PC-9 (cell line): ENCODE data around the gene RBCK1. TPM values are rescaled to one million over a fixed set of nuclear protein-coding genes. Genes with fewer than 3 reads are reported as not detected.
A peak's percentile ranks its signal among the peaks of the same experiment; 100 is the strongest.

Experiments
- BruUV-seq: library from RNA; stranded (reverse); fragments of 400-500 nt; replicated peaks from 2 replicates; lab custom pipeline; 2021; lab: Mats Ljungman, UMichigan
- CTCF ChIA-PET: fragments of 300-600 bp; sonication (Branson Sonifier 250); formaldehyde crosslinking; loops from one replicate; lab custom pipeline; 2022; ENCODE audit warnings: antibody characterized with exemption; lab: Charles Lee
- POLR2A ChIA-PET: fragments of 300-600 bp; sonication (Branson Sonifier 250); formaldehyde crosslinking; loops from one replicate; lab custom pipeline; 2022; ENCODE audit warnings: antibody characterized with exemption; ENCODE audit not compliant: unreplicated experiment; lab: Charles Lee
- DNase-seq, 2 experiments: peaks; one replicate each; pipeline versions ENCODE4 v3.0.0 to v3.0.0-alpha.2; 2015 to 2022; ENCODE audit warnings: mixed read lengths in 1 of 2
- H2AFZ ChIP-seq: fragments of 200-600 bp; sonication (generic); 2 replicates; pipeline ENCODE4 v1.8.1; 2017; ENCODE audit warnings: antibody characterized with exemption
- H3F3A ChIP-seq: fragments of 200-600 bp; sonication (generic); 2 replicates; pipeline ENCODE4 v1.8.1; 2017; ENCODE audit warnings: antibody characterized with exemption, mild to moderate bottlenecking, low read depth; ENCODE audit not compliant: insufficient read depth
- H3K27ac ChIP-seq: fragments of 200-600 bp; sonication (generic); 2 replicates; pipeline ENCODE4 v1.6.1; 2016; ENCODE audit warnings: mixed run types
- H3K27me3 ChIP-seq: fragments of 200-600 bp; sonication (generic); 2 replicates; pipeline ENCODE4 v1.6.1; 2016; ENCODE audit warnings: low read depth, mixed run types; ENCODE audit not compliant: insufficient read depth
- H3K36me3 ChIP-seq: fragments of 200-600 bp; sonication (generic); 2 replicates; pipeline ENCODE4 v1.6.1; 2016; ENCODE audit warnings: low read depth, mixed run types
- H3K4me1 ChIP-seq: fragments of 200-600 bp; sonication (generic); replicated peaks from 2 replicates; pipeline ENCODE4 v1.6.1; 2016; ENCODE audit warnings: mixed run types; ENCODE audit not compliant: insufficient read depth
- H3K4me2 ChIP-seq: fragments of 200-600 bp; sonication (generic); 2 replicates; pipeline ENCODE4 v1.6.1; 2017; ENCODE audit warnings: mixed run types
- H3K4me3 ChIP-seq: fragments of 200-600 bp; sonication (generic); 2 replicates; pipeline ENCODE4 v1.6.1; 2016; ENCODE audit warnings: mixed run types
- H3K79me2 ChIP-seq: fragments of 200-600 bp; sonication (generic); 2 replicates; pipeline ENCODE4 v1.6.1; 2017; ENCODE audit warnings: low read depth, mixed run types
- H3K9me2 ChIP-seq: fragments of 200-600 bp; sonication (generic); 2 replicates; pipeline ENCODE4 v1.8.1; 2017; ENCODE audit warnings: mild to moderate bottlenecking; ENCODE audit not compliant: insufficient read depth
- H3K9me3 ChIP-seq: fragments of 200-600 bp; sonication (generic); 2 replicates; pipeline ENCODE4 v1.8.1; 2016; ENCODE audit warnings: low read depth; ENCODE audit not compliant: insufficient read depth
- H4K20me1 ChIP-seq: fragments of 200-600 bp; sonication (generic); 2 replicates; pipeline ENCODE4 v1.8.1; 2017; ENCODE audit not compliant: insufficient read depth
- CTCF ChIP-seq: fragments of 200-600 bp; sonication (generic); conservative IDR thresholded peaks from 2 replicates; pipeline ENCODE4 v1.6.1; 2017; ENCODE audit warnings: mixed run types, antibody characterized with exemption, mild to moderate bottlenecking, moderate library complexity
- EZH2 ChIP-seq: fragments of 200-600 bp; sonication (generic); IDR thresholded peaks from 2 replicates; pipeline ENCODE4 v1.8.0; 2017; ENCODE audit warnings: antibody characterized with exemption, low read depth
- intact Hi-C: fragments of 100-400 bp; cut with micrococcal nuclease; formaldehyde crosslinking; loops from one replicate; pipeline ENCODE4 v1.10.0; 2022; ENCODE audit not compliant: unreplicated experiment
- total RNA-seq: library from RNA; stranded (reverse); gene quantifications from 2 replicates; pipeline ENCODE4 v1.2.3, GENCODE V29; 2021

The RBCK1 gene
- total RNA-seq, 1 experiment from 2014 or later, result 176 TPM

DNA sequence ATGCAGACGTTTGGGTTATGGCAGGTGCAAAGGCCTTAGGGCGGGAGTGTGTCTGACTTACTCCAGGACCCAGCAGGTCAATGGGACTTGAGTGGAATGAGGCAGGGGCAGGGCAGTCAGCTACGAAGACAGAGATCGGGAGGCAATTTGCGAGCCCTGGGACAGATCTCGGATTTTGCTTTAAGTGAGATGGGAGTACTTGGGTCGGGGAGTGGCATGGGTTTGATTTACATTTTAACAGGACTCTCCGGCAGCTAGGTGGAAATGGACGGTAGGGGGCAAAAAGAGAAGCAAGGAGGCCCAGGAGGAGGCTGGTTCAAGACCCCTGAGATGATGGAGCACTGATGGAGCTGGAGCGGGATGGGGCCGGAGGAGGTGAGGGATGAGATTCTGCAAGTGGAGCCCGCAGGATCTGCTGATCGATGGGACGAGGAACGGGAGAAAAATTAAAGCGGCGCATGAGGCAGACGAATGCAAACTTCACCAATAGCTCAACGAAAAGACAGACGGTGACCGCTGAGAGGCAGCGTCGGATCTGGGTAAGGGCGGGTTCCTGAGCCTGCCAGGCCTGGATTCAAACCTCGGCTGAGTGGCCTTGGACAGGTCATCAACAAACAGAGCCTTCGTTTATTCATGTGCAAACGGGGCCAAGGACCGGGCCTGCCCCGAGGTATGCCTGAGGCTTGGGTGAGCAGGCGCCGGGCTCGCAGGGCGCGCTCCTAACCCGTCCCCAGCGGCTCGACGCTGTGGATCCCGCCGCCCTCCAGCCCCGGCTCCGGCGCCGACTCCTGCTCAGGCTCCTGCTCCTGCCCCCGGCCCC lies 756 bp upstream of the RBCK1 start:
- H2AFZ ChIP-seq, result peak overlapping the region; percentile 22; the same call in 1 of the 2 replicates
- intact Hi-C loops, result loop anchor here (1.0 to 2.0 kb wide), 2 partner anchors 27 to 45 kb away; partner anchors contain the start of gene TRIB3
- POLR2A ChIA-PET, result interaction anchor here (0.7 to 1.3 kb wide), 3 partner anchors 37 to 73 kb away, joined by 3 to 7 read pairs (median 3); no protein-coding TSS in a partner anchor

DNA sequence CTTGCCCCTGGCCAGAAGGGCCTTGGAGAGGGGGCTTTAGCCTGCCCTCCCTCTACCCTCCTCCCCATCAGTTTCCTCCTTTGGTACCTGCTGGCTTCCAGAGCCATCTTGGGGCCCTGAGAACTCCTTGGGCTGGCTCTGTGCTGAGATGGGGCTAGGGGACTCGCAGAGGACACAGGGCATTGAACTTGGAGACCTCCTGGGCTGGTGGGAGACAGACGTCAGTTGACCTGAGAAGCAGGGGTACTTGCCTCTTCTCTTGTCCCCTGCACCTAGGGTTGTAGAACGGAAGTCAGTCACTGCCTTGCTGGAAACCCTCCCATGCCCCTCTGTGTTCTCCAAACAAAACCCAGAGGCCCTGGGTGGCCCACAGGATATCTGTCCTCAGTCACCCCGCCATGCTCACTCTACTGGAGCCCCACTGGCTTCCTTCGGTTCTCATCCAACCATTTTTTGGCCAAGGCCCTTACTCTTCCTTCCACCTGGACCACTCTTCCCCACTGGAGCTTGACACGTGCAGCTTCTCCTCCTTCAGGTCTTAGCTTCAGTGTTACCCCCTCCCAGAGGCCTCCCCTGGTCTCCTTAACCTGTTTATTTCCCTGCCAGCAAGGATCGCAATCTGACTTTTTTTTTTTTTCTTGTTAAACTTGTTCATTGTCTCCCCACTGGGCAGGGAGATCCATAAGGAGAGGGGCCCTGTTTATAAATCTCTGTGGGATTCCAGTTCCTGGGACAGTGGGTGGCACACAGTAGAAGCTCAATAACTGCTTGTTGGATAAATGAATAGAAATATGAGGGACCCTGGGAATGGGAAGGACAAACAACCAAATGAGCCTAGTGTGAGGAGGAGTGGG lies 971 bp downstream of the RBCK1 start:
- TF ChIP-seq CTCF, result no peak
- no peak for TF ChIP-seq EZH2
- Histone ChIP-seq H3K36me3 (peaks cover 32% of the 10 kb centered on the region), H3K27ac (peak overlapping the region; percentile 74), H3K9me2 (no peaks in the 10 kb centered on the region), H4K20me1 (peaks cover 6% of the 10 kb centered on the region), H3K79me2 (peaks cover 57% of the 10 kb centered on the region), H3K9me3 (no peaks in the 10 kb centered on the region), H2AFZ (no peak overlapping the region; the same call in 1 of the 2 replicates), H3K4me2 (peak overlapping the region; percentile 96), H3F3A (peaks cover 15% of the 10 kb centered on the region; the same call in 1 of the 2 replicates), H3K4me3 (peak overlapping the region; percentile 86), H3K27me3 (no peaks in the 10 kb centered on the region), H3K4me1 (peaks cover 32% of the 10 kb centered on the region)
- no TSS peak for BruUV-seq
- no peak for DNase-seq
- intact Hi-C loops, result no loop called here
- ChIA-PET CTCF (interaction anchor here (0.7 kb wide), 1 partner anchor 329 kb away, joined by 3 read pairs; no protein-coding TSS in a partner anchor), POLR2A (interaction anchor here (0.6 kb wide), 1 partner anchor 23 kb away, joined by 7 read pairs; no protein-coding TSS in a partner anchor)

More for the DNA sequence above, 756 bp upstream of the RBCK1 start:
- Histone ChIP-seq H3K27me3 (no peaks in the 10 kb centered on the region), H3K9me3 (peaks cover 7% of the 10 kb centered on the region; the same call in 1 of the 2 replicates), H3K9me2 (no peaks in the 10 kb centered on the region), H4K20me1 (no peaks in the 10 kb centered on the region), H3K79me2 (peaks cover 40% of the 10 kb centered on the region), H3F3A (peaks cover 26% of the 10 kb centered on the region; the same call in 1 of the 2 replicates), H3K4me3 (peak overlapping the region; percentile 63), H3K36me3 (peaks cover 22% of the 10 kb centered on the region), H3K27ac (peak overlapping the region; percentile 67), H3K4me2 (peak overlapping the region; percentile 78), H3K4me1 (peaks cover 32% of the 10 kb centered on the region)
- DNase-seq, result peak; percentile 48 to 78
- CTCF ChIA-PET, result interaction anchor here (1.2 kb wide), 2 partner anchors 45 to 361 kb away, joined by 3 to 10 read pairs; partner anchors contain the start of gene SLC52A3
- TF ChIP-seq CTCF (peak; percentile 43; the same call in 1 of the 2 replicates), EZH2 (no peak)
- TSS peak; percentile 77 for BruUV-seq
